ENCODE measurements around the gene LYST.

The LYST gene

GRCh38 chr1:235838021-235838420 is 28.7 kb downstream of the LYST start:
- Histone ChIP-seq H3K4me2 (ENCODE audit: low read length) (no peak overlapping the region), H3K36me3 (ENCODE audit: control insufficient read depth, insufficient read depth, low read length) (no peaks in the 10 kb centered on the region), H3K27me3 (ENCODE audit: control insufficient read depth, insufficient read depth, low read length) (no peaks in the 10 kb centered on the region), H3K79me2 (peaks cover 2% of the 10 kb centered on the region), H3K9me3 (ENCODE audit: control insufficient read depth, low read length) (no peaks in the 10 kb centered on the region), H3K27ac (no peak overlapping the region), H2AFZ (no peak overlapping the region), H3K9ac (no peak overlapping the region), H3K4me1 (no peaks in the 10 kb centered on the region), H3K4me3 (ENCODE audit: low read depth, low read length) (no peak overlapping the region)
- TF ChIP-seq CTCF (IDR thresholded peaks at IDR 0.05), result no peak

GRCh38 chr1:235835226-235835625 is 31.5 kb downstream of the LYST start:
- no peak overlapping the region for H3K9ac ChIP-seq
- H3K4me1 ChIP-seq, result no peaks in the 10 kb centered on the region
- no peaks in the 10 kb centered on the region for H3K27me3 ChIP-seq (ENCODE audit: control insufficient read depth, insufficient read depth, low read length)
- H3K36me3 ChIP-seq (ENCODE audit: control insufficient read depth, insufficient read depth, low read length), result no peaks in the 10 kb centered on the region
- no peak overlapping the region for H3K4me3 ChIP-seq (ENCODE audit: low read depth, low read length)
- no peak overlapping the region for H3K27ac ChIP-seq
- no peak overlapping the region for H2AFZ ChIP-seq
- H3K9me3 ChIP-seq (ENCODE audit: control insufficient read depth, low read length), result no peaks in the 10 kb centered on the region
- TF ChIP-seq CTCF (IDR thresholded peaks at IDR 0.05), result peak; percentile 11
- H3K79me2 ChIP-seq, result no peaks in the 10 kb centered on the region
- H3K4me2 ChIP-seq (ENCODE audit: low read length), result peak overlapping the region; percentile 17

GRCh38 chr1:235834620-235835019 is 32.1 kb downstream of the LYST start:
- H3K79me2 ChIP-seq, result no peaks in the 10 kb centered on the region
- no peak overlapping the region for H3K4me2 ChIP-seq (ENCODE audit: low read length)
- H3K27ac ChIP-seq, result no peak overlapping the region
- no peaks in the 10 kb centered on the region for H3K36me3 ChIP-seq (ENCODE audit: control insufficient read depth, insufficient read depth, low read length)
- no peaks in the 10 kb centered on the region for H3K4me1 ChIP-seq
- H3K9ac ChIP-seq, result no peak overlapping the region
- no peak overlapping the region for H2AFZ ChIP-seq
- no peak for TF ChIP-seq CTCF (IDR thresholded peaks at IDR 0.05)
- no peaks in the 10 kb centered on the region for H3K27me3 ChIP-seq (ENCODE audit: control insufficient read depth, insufficient read depth, low read length)
- H3K4me3 ChIP-seq (ENCODE audit: low read depth, low read length), result no peak overlapping the region
- H3K9me3 ChIP-seq (ENCODE audit: control insufficient read depth, low read length), result no peaks in the 10 kb centered on the region

- Histone ChIP-seq H3K27me3 (ENCODE audit: control insufficient read depth, insufficient read depth, low read length) (no peaks in the 10 kb centered on the region), H3K4me3 (ENCODE audit: low read depth, low read length) (no peak overlapping the region), H3K9me3 (ENCODE audit: control insufficient read depth, low read length) (no peaks in the 10 kb centered on the region), H3K79me2 (no peaks in the 10 kb centered on the region), H2AFZ (no peak overlapping the region), H3K4me2 (ENCODE audit: low read length) (no peak overlapping the region), H3K27ac (no peak overlapping the region), H3K4me1 (no peaks in the 10 kb centered on the region), H3K36me3 (ENCODE audit: control insufficient read depth, insufficient read depth, low read length) (no peaks in the 10 kb centered on the region), H3K9ac (no peak overlapping the region)
- no peak for TF ChIP-seq CTCF (IDR thresholded peaks at IDR 0.05)
These were observed 34.7 kb downstream of the LYST start for GRCh38 chr1:235832011-235832410.

GRCh38 chr1:235831148-235831547 is 35.6 kb downstream of the LYST start:
- Histone ChIP-seq H3K27me3 (ENCODE audit: control insufficient read depth, insufficient read depth, low read length) (no peaks in the 10 kb centered on the region), H3K79me2 (no peaks in the 10 kb centered on the region), H2AFZ (no peak overlapping the region), H3K4me3 (ENCODE audit: low read depth, low read length) (no peak overlapping the region), H3K4me2 (ENCODE audit: low read length) (no peak overlapping the region), H3K27ac (no peak overlapping the region), H3K4me1 (no peaks in the 10 kb centered on the region), H3K9ac (no peak overlapping the region), H3K36me3 (ENCODE audit: control insufficient read depth, insufficient read depth, low read length) (no peaks in the 10 kb centered on the region), H3K9me3 (ENCODE audit: control insufficient read depth, low read length) (no peaks in the 10 kb centered on the region)
- TF ChIP-seq CTCF (IDR thresholded peaks at IDR 0.05), result no peak

Data from parathyroid adenoma (tissue), 2 donors.